HG03460 (cell line): ENCODE data around the gene SLC11A1.

ENCODE experiments used
- ATAC-seq: cut with Tn5 transposase; IDR thresholded peaks from one replicate; pipeline ENCODE4 v1.9.1; 2021; ENCODE audit not compliant: unreplicated experiment

Gene SLC11A1

DNA sequence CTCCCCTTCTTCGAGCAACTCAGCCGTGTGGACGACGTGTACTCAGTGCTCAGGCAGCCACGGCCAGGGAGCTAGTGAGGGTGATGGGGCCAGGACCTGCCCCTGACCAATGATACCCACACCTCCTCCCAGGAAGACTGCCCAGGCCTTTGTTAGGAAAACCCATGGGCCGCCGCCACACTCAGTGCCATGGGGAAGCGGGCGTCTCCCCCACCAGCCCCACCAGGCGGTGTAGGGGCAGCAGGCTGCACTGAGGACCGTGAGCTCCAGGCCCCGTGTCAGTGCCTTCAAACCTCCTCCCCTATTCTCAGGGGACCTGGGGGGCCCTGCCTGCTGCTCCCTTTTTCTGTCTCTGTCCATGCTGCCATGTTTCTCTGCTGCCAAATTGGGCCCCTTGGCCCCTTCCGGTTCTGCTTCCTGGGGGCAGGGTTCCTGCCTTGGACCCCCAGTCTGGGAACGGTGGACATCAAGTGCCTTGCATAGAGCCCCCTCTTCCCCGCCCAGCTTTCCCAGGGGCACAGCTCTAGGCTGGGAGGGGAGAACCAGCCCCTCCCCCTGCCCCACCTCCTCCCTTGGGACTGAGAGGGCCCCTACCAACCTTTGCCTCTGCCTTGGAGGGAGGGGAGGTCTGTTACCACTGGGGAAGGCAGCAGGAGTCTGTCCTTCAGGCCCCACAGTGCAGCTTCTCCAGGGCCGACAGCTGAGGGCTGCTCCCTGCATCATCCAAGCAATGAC is 22.4 kb downstream of the SLC11A1 start:
- no peak for ATAC-seq

DNA sequence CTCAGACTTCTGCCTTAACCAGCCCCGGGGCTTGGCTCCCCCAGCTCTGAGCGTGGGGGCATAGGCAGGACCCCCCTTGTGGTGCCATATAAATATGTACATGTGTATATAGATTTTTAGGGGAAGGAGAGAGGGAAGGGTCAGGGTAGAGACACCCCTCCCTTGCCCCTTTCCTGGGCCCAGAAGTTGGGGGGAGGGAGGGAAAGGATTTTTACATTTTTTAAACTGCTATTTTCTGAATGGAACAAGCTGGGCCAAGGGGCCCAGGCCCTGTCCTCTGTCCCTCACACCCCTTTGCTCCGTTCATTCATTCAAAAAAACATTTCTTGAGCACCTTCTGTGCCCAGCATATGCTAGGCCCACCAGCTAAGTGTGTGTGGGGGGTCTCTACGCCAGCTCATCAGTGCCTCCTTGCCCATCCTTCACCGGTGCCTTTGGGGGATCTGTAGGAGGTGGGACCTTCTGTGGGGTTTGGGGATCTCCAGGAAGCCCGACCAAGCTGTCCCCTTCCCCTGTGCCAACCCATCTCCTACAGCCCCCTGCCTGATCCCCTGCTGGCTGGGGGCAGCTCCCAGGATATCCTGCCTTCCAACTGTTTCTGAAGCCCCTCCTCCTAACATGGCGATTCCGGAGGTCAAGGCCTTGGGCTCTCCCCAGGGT is 23.1 kb downstream of the SLC11A1 start:
- ATAC-seq = no peak

DNA sequence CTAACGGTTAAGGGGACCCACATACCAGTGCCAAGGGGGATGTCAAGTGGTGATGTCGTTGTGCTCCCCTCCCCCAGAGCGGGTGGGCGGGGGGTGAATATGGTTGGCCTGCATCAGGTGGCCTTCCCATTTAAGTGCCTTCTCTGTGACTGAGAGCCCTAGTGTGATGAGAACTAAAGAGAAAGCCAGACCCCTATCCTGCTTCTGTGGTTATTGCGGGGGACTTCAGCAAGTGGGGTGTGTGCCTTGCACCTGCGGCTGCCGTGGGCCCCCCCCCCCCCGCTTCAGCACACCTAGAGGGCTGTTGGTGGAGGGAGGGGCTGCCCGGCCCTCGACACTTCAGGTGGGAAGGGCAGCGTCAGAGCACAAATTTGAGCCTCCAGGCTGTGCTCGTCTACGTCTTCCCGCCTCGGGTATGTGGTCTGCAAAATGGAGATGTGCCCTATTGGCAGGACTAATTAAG is 23.7 kb downstream of the SLC11A1 start:
- ATAC-seq = peak; percentile 14

DNA sequence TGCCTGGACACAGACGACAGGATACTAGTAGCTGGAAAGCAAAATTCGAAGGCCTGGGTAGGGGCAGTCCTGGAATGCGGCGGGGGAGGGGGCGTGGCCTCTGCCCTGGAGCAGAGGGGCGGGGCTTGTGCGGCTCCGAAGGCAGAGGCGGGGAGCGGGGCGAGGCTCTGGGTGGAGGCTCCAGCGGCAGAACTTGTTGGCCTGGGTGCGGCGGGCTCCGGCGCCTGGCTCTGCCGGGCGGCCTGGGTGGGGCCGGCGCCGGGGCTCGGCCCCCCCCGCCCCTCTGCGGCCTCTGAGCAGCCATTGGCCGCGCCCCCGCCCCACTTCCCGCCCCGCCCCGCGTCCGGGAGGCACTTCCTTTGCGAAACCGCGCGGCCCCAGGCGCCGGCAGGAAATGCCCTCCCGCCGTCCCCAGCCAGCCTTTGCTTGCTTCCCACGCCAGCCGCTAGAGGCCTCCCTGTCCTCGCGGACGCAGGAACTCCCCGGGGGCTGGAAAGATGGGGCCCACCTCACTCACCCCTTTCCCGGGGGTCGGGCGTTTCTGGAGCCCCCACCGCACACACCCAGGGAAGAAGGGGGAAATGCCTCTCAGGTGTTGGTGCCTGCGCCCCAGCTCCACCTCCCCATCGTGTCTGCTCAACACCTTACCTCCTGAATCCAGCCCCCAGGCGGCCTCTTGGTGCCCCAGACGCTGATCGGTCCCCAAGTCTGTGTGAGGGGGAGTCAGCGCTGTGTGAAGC is 24.3 kb downstream of the SLC11A1 start:
- peak; percentile 75 for ATAC-seq

DNA sequence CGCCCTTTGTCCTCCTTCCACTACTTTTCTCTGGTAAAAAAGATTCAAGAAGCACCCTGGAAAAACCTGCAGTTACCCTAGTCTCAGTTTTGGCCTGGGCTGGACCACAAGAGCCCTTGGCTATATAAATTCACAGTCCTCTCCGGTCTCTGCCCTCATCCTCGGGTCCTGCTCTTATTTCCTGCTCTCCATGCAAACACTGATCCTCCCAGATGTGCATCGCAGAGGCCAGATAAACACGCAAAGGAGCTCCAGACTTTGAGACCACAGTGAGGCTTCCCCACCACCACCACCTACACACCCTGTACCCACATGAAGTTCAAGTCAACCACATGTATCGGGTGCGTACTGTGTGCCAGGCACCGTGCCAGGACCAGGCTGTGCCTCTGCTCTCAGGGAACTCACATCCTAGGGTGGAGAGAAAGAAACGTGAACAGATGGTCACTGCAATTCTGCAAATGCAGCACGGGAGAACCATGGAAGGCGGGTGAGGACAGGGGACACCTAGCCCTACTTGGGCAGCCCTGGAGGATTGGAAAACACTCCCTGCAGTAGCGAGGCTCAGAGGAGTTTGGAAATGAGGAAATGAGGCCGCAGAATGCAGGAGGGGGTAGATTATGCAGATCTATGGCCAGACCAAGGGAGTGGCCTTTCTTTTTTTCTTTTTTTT is 25.0 kb downstream of the SLC11A1 start:
- peak; percentile 11 for ATAC-seq

DNA sequence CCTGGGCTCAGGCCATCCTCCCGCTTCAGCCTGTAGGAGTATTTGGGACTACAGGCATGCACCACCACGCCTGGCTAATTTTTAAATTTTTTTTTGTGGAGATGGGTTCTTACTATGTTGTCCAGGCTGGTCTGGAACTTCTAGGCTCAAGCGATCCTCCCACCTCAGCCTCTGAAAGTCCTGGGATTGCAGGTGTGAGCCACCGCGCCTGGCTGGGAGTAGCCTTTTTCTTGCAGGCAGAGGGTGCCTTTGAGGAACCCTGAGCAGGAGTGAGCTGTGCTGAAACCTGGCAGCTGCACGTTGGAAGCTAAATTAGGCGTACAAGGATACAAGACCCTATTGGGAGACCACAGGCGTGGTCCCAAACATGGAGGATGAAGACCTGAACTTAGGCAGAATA is 25.6 kb downstream of the SLC11A1 start:
- ATAC-seq = no peak

DNA sequence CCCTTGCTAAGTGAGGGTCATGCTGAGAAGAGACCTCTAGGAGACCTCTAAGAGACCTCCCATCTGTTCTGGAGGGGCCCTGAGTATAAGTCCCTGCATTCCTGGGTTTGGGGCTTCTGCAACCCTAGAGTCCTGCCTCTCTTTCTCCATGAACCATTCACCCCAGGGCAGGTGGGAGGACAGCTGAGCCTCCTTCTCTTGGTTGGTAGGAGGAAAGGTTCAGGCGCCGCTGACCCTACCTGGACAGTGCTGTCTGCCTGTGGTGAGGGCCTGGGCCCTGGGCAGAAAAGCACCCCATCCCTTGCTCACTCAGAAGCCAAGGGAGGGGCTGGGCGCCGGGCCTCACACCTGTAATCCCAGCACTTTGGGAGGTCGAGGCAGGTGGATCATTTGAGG is 36.2 kb downstream of the SLC11A1 start:
- no peak for ATAC-seq

DNA sequence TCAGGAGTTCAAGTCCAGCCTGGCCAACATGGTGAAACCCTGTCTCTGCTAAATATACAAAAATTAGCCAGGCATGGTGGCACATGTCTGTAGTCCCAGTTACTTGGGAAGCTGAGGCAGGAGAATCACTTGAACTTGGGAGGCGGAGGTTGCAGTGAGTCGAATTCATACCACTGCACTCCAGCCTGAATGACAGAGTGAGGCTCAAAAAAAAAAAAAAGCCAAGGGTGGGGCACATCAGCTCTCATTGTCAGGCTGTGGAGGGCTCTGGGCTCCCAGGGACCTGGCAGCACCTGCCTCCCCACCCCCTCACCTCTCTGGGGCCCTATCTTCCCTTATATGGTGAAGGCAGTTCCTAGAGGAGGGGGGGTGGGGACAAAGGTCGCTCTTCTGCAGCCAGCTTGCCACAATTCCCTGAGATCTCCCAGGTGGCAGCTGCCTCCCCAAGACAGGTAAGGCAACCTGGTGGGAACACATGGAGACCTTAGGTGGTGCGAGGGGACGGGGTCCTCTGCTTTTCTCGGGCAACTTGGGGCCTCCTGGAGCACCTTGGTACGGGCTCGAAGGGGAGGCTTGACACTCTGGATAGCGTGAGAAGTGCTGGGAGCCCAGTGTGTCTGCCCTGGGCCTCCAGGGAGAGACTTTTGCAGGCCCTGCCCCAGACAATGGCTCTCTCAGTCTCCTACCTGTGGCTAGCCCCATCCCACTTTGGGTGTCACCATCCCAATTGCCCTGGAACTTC is 36.8 kb downstream of the SLC11A1 start, which contains the start of gene VIL1:
Gene VIL1 (plus strand): TSS at position 407 of the 742 bp plus-strand sequence. CDS start 4,656 bp downstream, outside the sequence.
- ATAC-seq = no peak

DNA sequence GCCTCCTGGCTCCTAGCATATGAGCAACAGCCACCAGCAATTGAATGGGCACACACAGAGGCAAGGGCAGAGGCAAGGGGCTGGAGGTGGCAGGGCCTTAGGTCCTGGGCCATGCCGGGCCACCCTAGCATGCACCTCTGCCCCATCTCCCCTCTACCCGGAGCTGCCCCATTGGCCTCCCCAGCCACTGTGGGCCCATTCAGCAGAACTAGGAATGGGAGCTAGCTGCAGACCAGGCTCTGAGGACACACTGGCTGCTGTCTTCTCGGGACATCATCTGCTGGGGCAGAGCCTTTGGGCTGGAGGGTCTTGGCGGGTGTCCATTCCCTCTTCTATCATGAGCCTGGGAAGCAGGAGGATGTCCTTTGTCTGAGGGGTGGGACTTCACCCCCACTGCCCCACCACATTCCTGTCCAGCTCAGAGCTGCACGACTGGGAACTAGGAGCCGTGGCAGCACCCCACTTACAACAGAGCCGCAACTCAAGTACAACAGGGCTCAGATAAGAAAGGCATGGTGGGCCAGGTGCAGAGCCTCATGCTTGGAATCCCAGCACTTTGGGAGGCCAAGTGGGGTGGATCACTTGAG is 37.6 kb downstream of the SLC11A1 start:
- ATAC-seq = no peak

DNA sequence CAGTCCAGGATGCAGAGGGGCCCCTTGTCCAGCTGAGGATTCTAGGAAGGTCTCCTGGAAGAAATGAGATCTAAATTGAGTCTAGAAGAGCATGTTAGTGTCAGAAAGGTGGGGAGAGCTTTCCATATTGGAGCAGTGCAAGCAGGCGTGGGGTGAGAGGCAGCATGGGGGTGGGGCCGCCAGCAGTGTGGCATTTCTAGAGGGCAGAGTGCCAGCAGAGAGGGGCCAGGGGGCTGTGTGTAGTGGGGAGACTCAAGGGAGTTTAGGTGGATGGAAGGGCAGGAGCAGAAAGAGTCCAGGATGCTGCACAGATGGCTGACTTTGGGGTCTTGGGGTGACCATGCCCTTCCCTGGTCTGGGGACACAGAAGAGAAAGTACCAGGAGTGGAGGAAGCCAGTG is 39.0 kb downstream of the SLC11A1 start:
- no peak for ATAC-seq

DNA sequence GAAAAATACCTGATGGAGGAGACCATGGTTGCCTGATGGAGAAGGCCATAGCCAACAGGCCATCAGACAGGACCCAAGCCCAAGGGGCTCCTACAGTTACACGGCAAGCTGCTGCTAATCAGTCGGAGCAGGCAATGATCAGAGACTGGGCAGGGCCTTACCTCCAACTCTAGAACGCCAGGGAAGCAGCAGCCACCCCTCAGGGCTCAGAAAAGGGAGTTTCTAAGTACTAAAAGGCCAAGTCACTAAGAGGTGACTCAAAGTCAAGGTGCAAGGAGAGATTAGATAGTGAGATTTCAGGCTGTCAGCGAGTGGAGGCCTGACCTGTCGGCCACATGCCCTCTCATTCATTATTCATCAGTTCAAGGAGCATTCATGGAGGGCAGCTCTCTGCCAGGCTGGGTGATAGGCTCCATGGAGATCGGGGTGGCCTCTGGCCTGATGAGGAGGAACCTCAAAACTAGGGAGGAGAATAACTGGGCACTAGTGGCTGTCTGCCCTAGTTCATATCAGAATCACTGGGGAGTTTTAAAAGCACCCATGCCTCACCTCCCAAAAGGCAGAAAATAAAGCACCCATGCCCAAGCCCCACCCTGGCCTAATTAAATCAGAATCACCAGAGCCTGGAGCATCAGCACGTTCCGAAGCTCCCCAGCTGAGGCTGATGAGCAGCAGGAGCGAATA is 40.5 kb downstream of the SLC11A1 start:
- ATAC-seq = no peak

DNA sequence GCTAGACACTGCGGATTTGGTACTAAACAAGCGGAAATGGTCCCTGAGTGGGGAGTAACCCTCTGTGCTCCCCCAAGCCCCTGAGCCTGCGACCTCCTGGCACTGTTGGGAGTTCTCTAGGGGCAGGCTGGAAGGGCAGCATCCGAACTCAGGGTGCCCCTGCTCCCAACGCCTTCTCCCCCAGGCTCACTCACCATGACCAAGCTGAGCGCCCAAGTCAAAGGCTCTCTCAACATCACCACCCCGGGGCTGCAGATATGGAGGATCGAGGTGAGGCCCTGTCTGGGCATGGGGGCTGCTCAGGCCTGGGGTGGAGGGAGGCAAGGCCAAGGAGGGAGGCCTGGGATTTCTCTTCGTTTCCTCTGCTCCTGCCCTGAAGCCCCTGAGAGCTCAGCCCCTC is 41.5 kb downstream of the SLC11A1 start:
- ATAC-seq = no peak

DNA sequence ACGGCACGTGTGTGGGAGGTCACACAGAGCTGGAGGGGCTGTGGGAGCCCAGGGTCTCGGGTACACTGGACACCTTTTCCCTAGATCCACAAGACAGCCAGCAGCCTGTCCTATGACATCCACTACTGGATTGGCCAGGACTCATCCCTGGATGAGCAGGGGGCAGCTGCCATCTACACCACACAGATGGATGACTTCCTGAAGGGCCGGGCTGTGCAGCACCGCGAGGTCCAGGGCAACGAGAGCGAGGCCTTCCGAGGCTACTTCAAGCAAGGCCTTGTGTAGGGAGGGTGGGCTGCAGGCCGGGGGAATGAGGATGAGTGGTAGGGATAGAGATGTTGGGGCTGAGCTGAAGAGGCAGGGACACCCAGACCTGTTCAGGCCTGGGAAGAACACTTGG is 43.5 kb downstream of the SLC11A1 start:
- ATAC-seq = no peak

DNA sequence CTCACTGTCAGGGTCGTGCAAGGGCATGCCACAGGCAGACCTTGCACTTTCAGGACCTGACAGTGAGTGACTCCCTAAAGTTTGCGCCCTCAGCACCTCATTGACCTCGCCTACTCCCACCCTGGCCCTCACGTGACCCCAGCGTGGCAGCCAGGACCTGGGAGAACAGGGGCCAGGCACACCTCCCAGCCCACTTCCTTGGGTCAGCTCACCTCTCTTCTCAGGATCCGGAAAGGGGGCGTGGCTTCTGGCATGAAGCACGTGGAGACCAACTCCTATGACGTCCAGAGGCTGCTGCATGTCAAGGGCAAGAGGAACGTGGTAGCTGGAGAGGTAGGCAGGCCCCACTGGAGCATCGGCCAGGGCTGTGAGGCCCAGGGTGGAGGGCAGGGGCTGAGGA is 45.7 kb downstream of the SLC11A1 start:
- ATAC-seq = no peak

DNA sequence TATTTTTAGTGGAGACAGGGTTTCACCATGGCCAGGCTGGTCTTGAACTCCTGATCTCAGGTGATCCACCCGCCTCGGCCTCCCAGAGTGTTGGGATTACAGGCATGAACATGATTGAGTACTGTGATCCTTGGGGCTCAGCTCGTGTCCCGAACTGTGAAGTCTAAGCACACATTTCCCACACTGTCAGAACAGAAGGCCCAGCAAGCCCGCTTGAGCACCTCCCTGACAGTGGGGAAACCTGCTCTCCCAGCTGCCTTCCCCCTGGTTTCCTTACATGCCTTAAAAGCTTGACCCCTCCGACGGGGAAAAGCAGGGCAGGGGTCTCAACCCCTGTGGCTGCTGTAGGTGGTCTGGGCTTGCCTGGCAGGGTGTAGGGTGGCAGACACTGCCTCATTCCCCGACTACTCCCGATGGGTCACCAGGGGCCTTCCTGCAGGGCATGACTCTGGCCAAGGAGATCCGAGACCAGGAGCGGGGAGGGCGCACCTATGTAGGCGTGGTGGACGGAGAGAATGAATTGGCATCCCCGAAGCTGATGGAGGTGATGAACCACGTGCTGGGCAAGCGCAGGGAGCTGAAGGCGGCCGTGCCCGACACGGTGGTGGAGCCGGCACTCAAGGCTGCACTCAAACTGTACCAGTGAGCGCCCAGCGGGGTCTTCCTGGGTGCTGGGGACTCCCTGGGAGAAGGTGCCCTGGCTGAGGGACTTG is 46.9 kb downstream of the SLC11A1 start:
- no peak for ATAC-seq

DNA sequence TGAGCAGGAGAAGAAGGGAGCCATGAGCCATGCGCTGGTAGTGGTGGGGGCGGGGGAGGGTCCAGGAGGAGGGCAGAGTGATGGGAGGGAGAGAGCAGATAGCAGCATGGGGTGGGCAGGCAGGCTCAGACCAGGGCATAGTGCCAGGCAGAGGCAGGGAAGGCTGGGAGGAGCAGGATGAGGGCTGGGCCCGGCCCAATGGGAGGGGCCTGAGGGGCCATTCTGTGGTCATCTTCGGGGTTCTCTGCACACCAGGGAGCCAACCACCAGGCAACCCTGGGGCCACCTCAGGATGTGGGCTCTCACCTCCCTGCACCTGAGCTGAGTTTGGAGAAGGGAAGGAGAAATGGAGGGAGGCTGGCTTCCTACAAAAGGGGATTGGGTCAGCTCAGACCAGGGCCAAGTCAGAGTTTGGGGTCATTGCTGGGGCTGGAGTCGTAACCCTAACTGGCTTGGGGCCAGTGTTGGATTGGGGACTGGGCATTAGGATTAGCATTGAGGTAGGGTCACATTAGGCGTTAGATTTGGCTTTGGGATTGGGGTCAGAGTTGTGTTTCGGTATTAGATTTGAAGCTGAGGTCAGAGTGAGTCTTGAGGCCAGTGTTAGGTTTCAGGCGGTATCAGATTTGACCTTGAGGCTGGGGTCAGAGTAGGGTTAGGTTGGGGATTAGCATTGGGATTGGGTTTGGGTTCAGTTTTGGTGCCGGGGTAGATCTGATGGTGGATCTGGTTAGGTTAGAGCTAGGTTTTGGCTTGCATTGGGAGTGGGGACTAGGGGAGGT is 48.0 kb downstream of the SLC11A1 start:
- ATAC-seq = no peak

DNA sequence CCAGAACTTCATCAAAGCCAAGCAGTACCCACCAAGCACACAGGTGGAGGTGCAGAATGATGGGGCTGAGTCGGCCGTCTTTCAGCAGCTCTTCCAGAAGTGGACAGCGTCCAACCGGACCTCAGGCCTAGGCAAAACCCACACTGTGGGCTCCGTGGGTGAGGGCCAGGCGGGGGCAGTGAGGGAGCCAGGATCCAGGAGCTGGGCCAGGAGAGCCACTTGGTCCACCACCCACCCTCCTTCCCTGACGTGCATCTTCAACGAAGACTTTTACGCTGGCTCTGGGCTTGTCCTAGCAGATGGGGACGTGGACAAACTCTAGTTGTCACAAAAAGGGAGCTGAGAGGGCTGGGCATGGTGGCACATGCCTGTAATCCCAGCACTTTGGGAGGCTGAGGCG is 48.6 kb downstream of the SLC11A1 start:
- ATAC-seq = no peak

DNA sequence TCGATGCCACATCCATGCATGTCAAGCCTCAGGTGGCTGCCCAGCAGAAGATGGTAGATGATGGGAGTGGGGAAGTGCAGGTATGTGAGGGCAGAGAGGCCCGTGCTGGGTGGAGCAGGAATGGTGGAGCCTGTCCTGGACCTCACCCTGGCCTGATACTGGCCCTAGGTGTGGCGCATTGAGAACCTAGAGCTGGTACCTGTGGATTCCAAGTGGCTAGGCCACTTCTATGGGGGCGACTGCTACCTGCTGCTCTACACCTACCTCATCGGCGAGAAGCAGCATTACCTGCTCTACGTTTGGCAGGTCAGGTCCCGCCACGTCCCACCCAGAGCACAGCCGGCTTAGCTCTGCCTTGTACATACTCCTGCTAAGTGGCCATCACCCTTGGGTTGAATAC is 49.8 kb downstream of the SLC11A1 start:
- no peak for ATAC-seq
